Adrenal gland (tissue), 12 donors: Measurements from ENCODE around the gene SMG9. TPM values are rescaled to one million over a fixed set of nuclear protein-coding genes. Genes with fewer than 3 reads are reported as not detected.

Experiments
- DNase-seq, 7 donors: peaks; one replicate each; pipeline ENCODE4 v3.0.0-alpha.2; 2019 to 2020
- H3K27ac ChIP-seq, 5 donors: fragments of 200-600 bp; sonication (generic) in 4 of 5; 1 replicate in 3 of 5; 2 replicates in 2 of 5; pipeline versions ENCODE4 v1.5.1 to v1.8.0; 2016 to 2020; ENCODE audit warnings: mild to moderate bottlenecking in 1 of 5
- H3K27me3 ChIP-seq: fragments of 200-600 bp; 2 replicates; pipeline ENCODE4 v1.8.0; 2021
- H3K36me3 ChIP-seq, 2 donors: fragments of 200-600 bp; replicated peaks in 1 of 2; 1 replicate in 1 of 2; 2 replicates in 1 of 2; pipeline versions ENCODE4 v1.5.1 to v1.8.0; 2018 to 2022
- H3K4me1 ChIP-seq, 2 donors: fragments of 200-600 bp; replicated peaks in 1 of 2; 1 replicate in 1 of 2; 2 replicates in 1 of 2; pipeline versions ENCODE4 v1.5.1 to v1.8.0; 2018 to 2021
- H3K4me3 ChIP-seq, 4 donors: fragments of 200-600 bp; sonication (generic) in 3 of 4; one replicate each; pipeline ENCODE4 v1.5.1; 2016 to 2018
- H3K9me3 ChIP-seq, 3 donors: fragments of 200-600 bp; sonication (generic) in 1 of 3; replicated peaks in 1 of 3; 1 replicate in 2 of 3; 2 replicates in 1 of 3; pipeline versions ENCODE4 v1.5.1 to v1.8.0; 2016 to 2021
- CTCF ChIP-seq, 6 experiments: fragments of 450-650 bp in 4 of 6; fragments of 200-600 bp in 2 of 6; sonication (generic) in 1 of 6; IDR thresholded peaks; 1 replicate in 5 of 6; 2 replicates in 1 of 6; pipeline versions ENCODE4 v1.5.1 to v1.8.0; 2016 to 2021; ENCODE audit warnings: antibody characterized with exemption in 6 of 6, mild to moderate bottlenecking in 2 of 6, moderate library complexity in 1 of 6
- POLR2A ChIP-seq, 2 donors: fragments of 450-650 bp; IDR thresholded peaks; one replicate each; pipeline ENCODE4 v1.6.1; 2017; ENCODE audit warnings: antibody characterized with exemption in 2 of 2, mild to moderate bottlenecking in 2 of 2, moderate library complexity in 1 of 2
- WGBS, 4 donors: extraction: QIAGEN DNeasy Blood & Tissue Kit in 2 of 4; methylation state at CpG; one replicate each; pipeline versions ENCODE4 v1.1.5 to v1.1.7; 2013 to 2017; 5-methylcytosine and 5-hydroxymethylcytosine counted together
- intact Hi-C, 2 donors: fragments of 100-400 bp; cut with DNase I; formaldehyde crosslinking; loops; one replicate each; pipeline versions ENCODE4 v1.14.1 to v1.15.0; 2022 to 2023
- polyA plus RNA-seq, 3 donors: library from polyadenylated mRNA; stranded (reverse); fragments of 200-250 nt in 2 of 3; fragments of 350-450 nt in 1 of 3; fragmentation: Illumina TruSeq in 1 of 3; extraction: RNeasy Lipid Tissue Mini Kit (QIAGEN cat#74804) in 1 of 3; gene quantifications; one replicate each; pipeline ENCODE4 v1.2.3, GENCODE V29; 2013 to 2014
- total RNA-seq, 9 donors: library from RNA; depleted of rRNA in 4 of 9; stranded (reverse); fragments of >200 nt in 4 of 9; fragments of 120-200 nt in 1 of 9; fragmentation: NEBNext Ultra II Directional in 1 of 9; extraction: Animal tissue kit (Norgen Biotek cat#: 25700) in 1 of 9; gene quantifications; one replicate each; pipeline versions ENCODE4 v1.1.0 to v1.2.4, GENCODE V29; 2013 to 2023
- donor health status: healthy with polysubstance abuse.
- donor health status: Bipolar disorder and iron deficiency.
- donor health status: DM: yes; HTN: yes; CAD: no.
- donor health status: DM: no; HTN: no; CAD: no.
- donor health status: DM: no; HTN: no; CAD: no.
- donor health status: DM: yes; HTN: yes; CAD: no.

The SMG9 gene
- total and polyA plus RNA-seq, 12 donors, result 19.4 to 63.2 (median 42.8) TPM

GRCh38 chr19:43782311-43782660 lies 27.5 kb upstream of the SMG9 start:
- no peaks in the 10 kb centered on the region for H3K36me3 ChIP-seq
- H3K27ac ChIP-seq, result no peak overlapping the region
- H3K27me3 ChIP-seq, result no peaks in the 10 kb centered on the region
- intact Hi-C loops, result loop anchor here in 1 of 2 donors (5.0 kb wide), 1 partner anchor 35 kb away; no protein-coding TSS in a partner anchor
- peaks cover 4 to 8% of the 10 kb centered on the region in 2 donors for H3K4me1 ChIP-seq
- no peaks in the 10 kb centered on the region for H3K9me3 ChIP-seq
- 56 to 63% (median 62%) methylated on average over 8 of the region's 8 CpGs for WGBS, 4 donors
- no peak for DNase-seq
- TF ChIP-seq CTCF (IDR thresholded peaks at IDR 0.05) (no peak), POLR2A (IDR thresholded peaks at IDR 0.05) (no peak)
- no peak overlapping the region for H3K4me3 ChIP-seq

GRCh38 chr19:43781630-43782310 lies 27.0 kb upstream of the SMG9 start:
- intact Hi-C loops, result loop anchor here in 1 of 2 donors (5.0 kb wide), 1 partner anchor 34 kb away; no protein-coding TSS in a partner anchor
- H3K4me1 ChIP-seq, result peaks cover 4 to 8% of the 10 kb centered on the region in 2 donors
- no peak overlapping the region for H3K4me3 ChIP-seq
- H3K27ac ChIP-seq, result no peak overlapping the region
- no peaks in the 10 kb centered on the region for H3K36me3 ChIP-seq
- DNase-seq, result no peak
- TF ChIP-seq CTCF (IDR thresholded peaks at IDR 0.05) (no peak), POLR2A (IDR thresholded peaks at IDR 0.05) (no peak)
- H3K9me3 ChIP-seq, result no peaks in the 10 kb centered on the region
- no peaks in the 10 kb centered on the region for H3K27me3 ChIP-seq
- WGBS, 4 donors, result 83 to 90% (median 88%) methylated on average over 11 to 14 of the region's 14 CpGs

- H3K4me1 ChIP-seq, result peaks cover 4 to 8% of the 10 kb centered on the region in 2 donors
- TF ChIP-seq CTCF (IDR thresholded peaks at IDR 0.05), result no peak
- no peak for TF ChIP-seq POLR2A (IDR thresholded peaks at IDR 0.05)
- no peak for DNase-seq
- 31 to 47% (median 32%) methylated on average over 8 to 19 of the region's 19 CpGs for WGBS, 4 donors
- H3K4me3 ChIP-seq, result peak within 1 kb of the TSS in 1 of 4 donors; percentile 15
- no peaks in the 10 kb centered on the region for H3K9me3 ChIP-seq
- no peak within 1 kb of the TSS for H3K27ac ChIP-seq
- H3K27me3 ChIP-seq, result no peaks in the 10 kb centered on the region
- H3K36me3 ChIP-seq, result no peaks in the 10 kb centered on the region
- intact Hi-C loops, result loop anchor here in 1 of 2 donors (5.0 kb wide), 1 partner anchor 34 kb away; no protein-coding TSS in a partner anchor
These were observed 26.2 kb upstream of the SMG9 start, which contains the start of gene KCNN4 for GRCh38 chr19:43780706-43781525. KCNN4 (minus strand) TSS chr19:43780973; CDS start chr19:43780861, 112 bp downstream.

- H3K27me3 ChIP-seq, result no peaks in the 10 kb centered on the region
- peak overlapping the region in 1 of 5 donors; percentile 16 for H3K27ac ChIP-seq
- no peaks in the 10 kb centered on the region for H3K9me3 ChIP-seq
- intact Hi-C loops, result loop anchor here in 1 of 2 donors (5.0 kb wide), 1 partner anchor 33 kb away; no protein-coding TSS in a partner anchor
- 38 to 70% (median 49%) methylated on average over 3 of the region's 3 CpGs for WGBS, 4 donors
- H3K36me3 ChIP-seq, result no peaks in the 10 kb centered on the region
- DNase-seq, result no peak
- H3K4me3 ChIP-seq, result no peak overlapping the region
- no peak for TF ChIP-seq CTCF (IDR thresholded peaks at IDR 0.05)
- no peak for TF ChIP-seq POLR2A (IDR thresholded peaks at IDR 0.05)
- H3K4me1 ChIP-seq, result peaks cover 2 to 4% of the 10 kb centered on the region in 2 donors
These were observed 25.1 kb upstream of the SMG9 start for GRCh38 chr19:43779820-43780219.
